Ramos (cell line): ENCODE data around the gene UBE4B.
"Not testable (repeated sequence)": the region's sequence is repeated elsewhere in the genome, so short reads cannot be mapped to it uniquely, and the experiment has no call there.

Experiments used
- in situ Hi-C: fragments of 300-500 bp; cut with MboI; formaldehyde crosslinking; loops from one replicate; pipeline ENCODE4 v1.14.3; 2022; ENCODE audit warnings: low sequenced_read_pairs; ENCODE audit not compliant: unreplicated experiment

The UBE4B gene

DNA sequence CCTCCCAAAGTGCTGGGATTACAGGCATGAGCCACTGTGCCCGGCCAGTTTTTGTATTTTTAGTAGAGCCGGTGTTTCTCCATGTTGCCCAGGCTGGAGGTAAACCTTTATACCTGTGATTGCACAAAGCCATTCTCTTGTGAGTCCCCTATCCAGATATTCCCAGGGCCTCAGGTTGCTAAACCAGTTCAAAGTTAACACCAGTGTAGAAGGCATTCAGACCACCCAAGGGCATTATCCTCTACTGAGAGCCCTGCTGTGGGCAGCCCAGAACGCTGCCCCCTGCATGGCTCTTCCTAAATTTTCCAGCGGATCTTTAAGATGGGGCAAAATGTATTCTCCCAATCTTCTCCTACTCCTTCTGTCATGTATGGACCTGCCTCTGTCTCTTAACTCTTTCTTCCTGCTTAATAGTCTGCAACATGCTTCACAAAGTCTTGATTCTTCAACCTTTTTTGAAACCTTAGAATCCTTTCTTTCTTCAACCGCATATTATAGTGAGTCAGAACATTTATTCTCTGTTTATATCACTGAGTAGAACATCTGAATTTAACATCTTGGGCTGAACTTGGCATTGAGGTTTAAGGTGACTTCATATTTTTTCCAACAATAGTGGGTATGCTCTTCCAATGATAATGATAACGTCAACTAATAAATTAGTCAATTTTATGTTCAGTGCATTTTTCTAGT lies 36.0 kb downstream of the UBE4B start:
- in situ Hi-C loops = no loop called here

DNA sequence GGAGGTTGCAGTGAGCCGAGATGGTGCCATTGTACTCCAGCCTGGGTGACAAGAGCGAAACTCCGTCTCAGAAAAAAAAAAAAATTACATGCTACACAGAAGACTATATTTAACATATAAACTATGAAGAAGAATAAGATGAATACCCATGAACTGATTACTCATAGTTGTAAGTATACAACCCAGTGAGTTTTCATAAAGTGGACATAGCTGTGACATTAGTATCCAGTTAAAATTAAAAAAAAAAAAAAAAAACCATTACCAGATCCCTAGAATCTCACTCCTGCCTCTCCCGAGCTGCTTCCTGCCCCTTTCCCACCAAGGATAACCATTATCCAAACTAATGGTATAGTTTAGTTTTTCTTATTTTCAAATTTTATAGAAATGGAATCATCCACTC lies 37.4 kb downstream of the UBE4B start:
- in situ Hi-C loops = no loop called here

DNA sequence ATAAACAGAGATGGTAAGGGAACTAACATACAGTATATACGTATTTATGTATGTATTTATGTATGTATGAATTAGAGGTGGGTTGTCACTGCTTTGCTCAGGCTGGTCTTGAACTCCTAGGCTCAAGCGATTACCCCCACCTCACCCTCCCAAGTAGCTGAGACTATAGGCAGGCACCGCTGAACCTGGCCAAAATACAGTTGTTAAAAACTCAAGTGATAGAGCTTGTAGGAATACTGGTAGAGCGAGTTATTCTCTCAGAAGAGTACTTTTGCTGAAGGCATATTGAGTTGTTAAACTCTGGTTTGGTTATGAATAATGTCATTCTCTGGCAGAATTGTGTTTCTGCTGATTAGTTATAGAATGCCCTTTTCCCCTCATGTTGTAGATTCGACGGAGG lies 38.9 kb downstream of the UBE4B start:
- in situ Hi-C loops = no loop called here

DNA sequence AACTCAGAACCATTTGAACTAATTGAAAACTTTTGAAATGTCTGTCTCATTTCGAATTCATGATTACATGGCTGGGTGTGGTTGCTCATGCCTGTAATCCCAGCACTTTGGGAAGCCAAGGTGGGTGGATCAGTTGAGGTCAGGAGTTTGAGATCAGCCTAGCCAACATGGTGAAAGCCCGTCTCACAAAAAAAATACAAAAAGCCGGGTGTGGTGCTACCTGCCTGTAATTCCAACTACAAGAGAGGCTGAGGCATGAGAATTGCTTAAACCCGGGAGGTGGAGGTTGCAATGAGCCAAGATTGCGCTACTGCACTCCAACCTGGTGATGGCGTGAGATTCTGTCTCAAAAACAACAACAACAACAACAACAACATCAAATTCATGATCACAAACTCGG lies 40.6 kb downstream of the UBE4B start:
- in situ Hi-C loops = not testable (repeated sequence)

DNA sequence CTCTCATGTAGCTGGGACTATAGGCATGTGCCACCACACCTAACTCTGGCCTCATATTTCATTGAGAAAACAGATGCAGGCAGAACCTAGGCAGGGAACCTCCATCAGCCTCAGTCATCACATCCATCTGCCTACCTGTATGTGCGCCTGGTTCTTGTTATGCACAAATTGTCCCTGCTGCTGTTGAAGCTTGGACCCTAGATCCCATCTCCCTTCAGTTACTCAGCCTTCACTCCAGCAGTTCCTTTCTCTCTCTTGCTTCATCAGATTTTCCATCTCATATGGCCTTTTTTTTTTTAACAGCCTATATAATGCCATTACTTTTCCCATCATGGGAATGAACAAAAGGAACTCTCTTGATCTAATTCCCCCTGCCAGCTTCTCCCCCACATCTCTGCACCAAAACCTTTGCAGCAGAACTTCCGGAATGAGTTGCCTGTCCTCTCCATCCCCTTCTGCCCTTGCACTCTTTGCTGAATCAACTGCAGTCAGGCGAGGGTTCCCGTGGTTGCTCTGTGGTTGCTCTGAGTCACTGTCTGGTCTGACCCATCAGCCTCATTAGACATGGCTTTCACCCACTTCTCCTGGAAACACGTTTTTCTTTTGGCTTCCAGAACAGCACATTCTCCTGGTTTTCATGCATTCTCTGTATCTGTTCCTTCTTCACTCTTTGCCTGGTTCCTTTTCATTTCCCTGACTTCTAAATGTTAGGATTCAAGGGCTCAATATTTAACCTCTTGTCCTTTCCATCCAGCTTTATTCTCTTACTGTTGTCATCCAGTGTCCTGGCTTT lies 41.5 kb downstream of the UBE4B start:
- in situ Hi-C loops = no loop called here

DNA sequence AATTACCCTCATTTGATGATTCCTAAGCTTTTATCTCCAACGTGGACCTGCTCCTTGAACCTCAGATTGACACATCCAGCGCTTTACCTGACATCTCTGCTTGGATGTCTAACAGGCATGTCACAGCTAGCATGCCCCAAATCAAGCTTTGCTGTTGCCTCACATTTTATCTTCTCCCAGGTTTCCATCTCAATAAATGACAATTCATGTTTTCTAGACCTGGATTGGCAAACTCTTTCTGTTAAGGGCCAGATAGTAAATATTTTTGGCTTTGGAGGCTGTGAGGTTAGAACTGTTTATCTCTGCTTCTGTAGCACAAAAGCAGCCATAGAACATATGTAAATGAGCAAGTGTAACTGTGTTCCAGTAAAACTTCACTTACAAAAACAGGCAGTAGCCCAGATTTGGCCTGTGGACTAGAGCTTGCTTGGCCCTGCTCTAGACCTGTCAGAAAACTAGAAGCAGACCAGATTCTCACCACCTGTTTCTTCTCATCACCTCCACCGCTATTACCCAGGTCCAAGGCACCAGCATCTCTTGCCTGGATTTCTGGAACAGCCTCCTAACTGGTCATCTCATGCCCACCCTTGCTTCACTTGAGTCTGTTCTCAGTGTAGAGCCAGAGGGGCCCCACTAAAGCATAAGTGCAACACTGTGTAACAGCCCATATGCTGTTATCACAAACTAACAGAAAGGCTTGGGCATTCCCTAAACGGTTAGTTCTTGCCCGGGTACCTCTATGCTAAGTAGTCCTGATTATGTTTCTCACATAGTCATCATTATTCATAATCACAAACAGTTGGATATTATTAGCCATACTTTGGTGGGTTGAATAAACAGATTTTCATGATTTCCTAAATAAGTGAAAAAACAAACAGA lies 42.3 kb downstream of the UBE4B start:
- in situ Hi-C loops = no loop called here

DNA sequence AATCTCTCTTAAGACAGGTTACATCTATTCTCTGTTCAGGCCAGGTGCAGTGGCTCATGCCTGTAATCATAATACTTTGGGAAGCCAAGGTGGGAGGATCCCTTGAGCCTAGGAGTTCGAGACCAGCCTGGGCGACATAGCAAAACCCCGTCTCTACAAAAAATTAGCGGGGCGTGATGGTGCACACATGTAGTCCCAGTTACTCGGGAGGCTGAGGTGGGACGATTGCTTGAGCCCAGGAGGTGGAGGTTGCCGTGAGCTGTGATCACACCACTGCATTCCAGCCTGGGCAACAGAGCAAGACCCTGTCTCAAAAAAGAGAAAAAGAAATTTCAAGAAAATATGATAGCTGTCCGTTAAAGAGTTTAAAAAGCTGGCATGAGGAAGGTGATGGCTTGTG lies 43.0 kb downstream of the UBE4B start:
- in situ Hi-C loops = no loop called here

DNA sequence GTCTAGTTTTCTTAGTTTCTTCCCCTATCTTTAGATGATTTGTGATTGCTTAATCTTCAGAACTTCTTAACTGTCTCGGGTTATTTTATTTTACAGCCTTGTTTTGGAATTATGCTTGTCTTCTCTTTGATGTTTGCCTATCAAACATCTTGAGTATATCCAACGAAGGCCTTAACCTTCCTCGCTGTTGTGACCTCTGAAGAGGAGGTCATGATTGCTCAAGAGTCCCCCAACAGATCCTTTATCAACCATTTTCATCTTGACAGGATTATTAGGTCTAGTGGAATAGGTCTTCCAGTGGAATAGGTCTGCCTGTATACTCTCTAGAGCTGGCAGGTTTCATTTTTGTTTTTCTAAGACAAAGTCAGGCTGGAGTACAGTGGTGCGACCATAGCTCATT lies 45.7 kb downstream of the UBE4B start:
- in situ Hi-C loops = no loop called here

DNA sequence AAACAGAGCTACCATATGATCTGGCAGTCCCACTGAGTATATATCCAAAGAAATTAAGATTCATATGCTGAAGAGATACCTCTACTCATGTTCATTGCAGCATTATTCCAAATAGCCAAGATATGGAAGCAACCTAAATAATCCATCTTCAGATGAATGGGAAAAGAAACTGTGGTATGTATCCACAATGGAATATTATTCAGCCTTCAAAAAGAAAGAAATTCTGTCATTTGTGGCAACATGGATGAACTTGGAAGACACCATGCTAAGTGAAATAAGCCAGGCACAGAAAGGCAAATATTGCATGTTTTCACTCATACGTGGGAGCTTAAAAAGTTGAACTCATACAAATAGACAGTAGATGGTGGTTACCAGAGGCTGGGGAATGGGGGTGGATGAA lies 47.8 kb downstream of the UBE4B start:
- in situ Hi-C loops = no loop called here

DNA sequence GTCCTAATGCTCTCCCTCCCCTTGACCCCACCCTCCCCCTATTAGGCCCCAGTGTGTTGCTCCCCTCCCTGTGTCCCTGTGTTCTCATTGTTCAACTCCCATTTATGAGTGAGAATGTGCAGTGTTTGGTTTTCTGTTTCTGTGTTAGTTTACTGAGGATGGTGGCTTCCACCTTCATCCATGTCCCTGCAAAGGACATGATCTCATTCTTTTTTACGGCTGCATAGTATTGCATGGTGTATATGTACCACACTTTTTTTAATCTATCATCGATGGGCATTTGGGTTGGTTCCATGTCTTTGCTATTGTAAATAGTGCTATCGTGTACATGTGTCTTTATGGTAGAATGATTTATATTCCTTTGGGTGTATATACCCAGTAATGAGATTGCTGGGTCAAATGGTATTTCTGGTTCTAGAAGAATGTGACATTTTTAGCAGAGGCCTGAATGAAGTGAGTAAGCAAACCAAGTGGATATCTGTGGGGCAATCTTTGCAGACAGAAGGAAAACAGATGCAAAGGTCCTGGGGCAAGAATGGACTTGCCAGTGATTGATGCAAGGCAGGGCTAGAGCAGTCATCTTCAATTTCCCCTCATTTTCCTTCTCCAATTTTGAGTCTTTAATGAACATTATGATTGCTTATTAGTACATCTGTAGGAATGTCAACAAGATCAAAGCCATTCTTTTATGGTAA lies 50.2 kb downstream of the UBE4B start:
- in situ Hi-C loops = no loop called here

DNA sequence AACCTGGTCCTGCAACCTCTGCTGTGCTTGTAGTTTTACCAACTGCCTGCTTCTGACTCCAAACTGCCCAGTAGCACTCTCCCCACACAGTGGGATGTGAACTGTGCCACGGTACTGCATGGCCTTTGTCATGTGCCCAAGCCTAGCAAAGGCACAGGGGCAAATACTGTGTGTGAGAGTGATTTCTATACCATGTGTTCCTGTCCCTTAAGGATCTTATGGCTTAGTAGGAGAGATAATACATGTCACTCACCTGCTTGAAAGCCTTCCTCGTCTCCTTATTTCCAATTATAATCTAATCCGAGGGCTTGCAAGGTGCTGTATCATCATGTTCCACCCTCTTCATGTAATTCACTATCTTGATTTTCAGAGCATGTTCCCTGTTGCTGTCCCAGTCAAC lies 51.3 kb downstream of the UBE4B start:
- in situ Hi-C loops = no loop called here

DNA sequence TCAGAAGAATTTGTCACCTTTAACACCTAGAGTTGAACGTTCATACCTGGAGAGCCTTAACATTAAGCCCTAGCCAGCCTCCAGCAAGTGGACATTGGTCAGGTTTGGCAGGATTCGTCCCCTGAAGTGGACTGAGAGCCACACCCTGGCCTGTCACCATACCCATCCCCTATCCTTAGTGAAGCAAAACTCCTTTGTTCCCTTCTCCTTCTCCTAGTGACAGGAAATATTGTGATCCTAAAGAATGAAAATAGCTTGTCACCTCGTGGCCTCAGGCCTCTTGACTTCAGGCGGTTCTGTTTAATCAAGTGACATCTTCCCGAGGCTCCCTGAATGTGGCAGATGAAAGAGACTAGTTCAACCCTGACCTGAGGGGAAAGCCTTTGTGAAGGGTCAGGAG lies 52.3 kb downstream of the UBE4B start:
- in situ Hi-C loops = no loop called here

DNA sequence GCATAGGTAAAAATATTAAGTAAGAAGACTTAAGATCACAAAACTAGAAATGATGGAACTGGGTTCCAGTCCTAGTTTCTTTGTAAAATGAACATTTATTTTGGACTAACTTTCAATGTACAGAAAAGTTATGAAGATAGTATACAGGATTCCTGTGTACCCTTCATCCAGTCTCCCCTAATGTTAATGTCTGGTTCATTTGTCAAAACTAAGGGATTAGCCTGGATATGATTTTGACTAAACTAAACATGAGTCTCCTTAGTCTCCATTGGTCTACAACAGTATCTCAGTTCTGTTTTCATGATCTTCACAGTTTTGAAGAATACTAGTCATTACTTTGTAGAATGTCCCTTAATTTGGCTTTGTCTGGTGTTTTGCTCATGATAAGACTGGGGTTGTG lies 54.5 kb downstream of the UBE4B start:
- in situ Hi-C loops = no loop called here

DNA sequence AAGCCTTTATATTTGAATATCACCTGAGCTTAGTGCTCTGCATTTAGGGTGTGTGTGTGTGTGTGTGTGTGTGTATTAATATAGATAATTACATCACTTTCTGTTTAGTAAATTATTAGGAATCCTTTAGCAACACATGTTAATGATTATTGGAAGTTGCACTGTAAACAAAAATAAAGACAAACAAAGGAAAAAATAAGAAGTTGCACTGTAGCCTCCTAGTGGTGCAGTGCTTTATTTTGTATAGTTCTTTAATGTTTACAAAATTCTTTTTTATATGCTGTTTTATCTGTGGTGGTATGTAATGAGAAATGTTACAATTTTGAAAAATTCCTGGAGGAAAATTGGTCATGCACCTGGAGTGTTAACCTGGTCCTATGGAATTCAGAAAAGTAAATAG lies 69.2 kb downstream of the UBE4B start:
- in situ Hi-C loops = no loop called here

DNA sequence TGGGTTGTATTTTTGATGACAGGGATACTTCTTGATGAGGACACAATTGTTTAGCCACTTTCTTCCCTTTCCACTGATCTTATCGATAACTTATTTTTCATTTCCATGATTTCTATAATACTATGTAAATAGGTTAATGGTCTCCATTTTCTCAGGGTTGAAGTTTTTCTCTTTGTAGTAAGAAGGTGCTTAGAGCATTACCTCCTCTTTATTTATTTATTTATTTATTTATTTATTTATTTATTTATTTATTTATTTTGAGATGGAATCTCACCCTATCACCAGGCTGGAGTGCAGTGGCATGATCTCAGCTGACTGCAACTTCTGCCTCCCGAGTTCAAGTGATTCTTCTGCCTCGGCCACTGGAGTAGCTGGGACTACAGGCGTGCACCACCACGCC lies 70.4 kb downstream of the UBE4B start:
- in situ Hi-C loops = no loop called here

DNA sequence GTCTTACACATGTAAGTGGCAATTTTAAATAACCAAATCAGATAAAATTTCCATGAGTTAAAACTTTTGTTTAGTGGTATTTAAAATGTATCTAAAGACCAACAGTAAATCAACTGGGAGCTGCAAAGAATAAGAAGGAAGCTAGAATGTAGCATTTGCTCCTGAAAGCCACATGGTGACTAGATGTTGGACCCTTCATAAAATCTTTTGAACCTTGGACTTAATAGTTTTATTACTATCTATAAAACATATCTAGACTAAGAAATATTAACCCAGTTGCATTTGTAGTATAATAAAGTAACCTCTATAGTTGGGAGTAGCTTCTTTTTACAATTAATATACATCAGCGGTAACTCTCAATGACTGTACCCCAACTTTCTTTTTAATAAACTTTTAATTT lies 72.1 kb downstream of the UBE4B start:
- in situ Hi-C loops = no loop called here

DNA sequence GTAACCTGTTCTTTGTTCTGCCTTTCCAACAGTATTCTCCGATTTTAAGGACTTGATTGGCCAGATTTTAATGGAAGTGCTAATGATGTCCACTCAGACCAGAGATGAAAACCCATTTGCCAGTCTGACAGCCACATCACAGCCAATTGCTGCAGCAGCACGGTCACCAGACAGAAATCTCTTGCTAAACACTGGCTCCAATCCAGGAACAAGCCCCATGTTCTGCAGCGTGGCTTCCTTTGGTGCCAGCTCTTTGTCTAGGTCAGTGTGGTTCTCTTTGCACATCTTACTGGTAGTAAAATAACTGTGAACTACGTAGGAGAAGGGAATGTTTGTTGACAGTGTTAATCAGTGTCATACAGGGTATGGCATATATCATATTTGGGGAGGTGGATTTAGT lies 72.7 kb downstream of the UBE4B start:
- in situ Hi-C loops = no loop called here

DNA sequence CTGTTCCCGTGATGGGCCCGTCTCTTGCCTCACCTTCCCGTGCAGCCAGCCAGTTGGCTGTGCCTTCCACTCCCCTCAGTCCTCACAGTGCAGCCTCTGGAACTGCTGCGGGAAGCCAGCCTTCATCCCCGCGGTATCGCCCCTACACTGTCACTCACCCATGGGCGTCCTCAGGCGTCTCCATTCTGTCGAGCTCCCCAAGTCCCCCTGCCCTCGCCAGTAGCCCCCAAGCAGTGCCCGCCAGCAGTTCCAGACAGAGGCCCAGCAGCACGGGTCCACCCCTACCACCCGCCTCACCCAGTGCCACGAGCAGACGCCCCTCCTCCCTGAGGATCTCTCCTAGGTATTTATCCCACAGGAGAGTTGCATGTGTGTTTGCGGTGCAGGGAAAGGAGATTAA lies 73.5 kb downstream of the UBE4B start:
- in situ Hi-C loops = no loop called here

DNA sequence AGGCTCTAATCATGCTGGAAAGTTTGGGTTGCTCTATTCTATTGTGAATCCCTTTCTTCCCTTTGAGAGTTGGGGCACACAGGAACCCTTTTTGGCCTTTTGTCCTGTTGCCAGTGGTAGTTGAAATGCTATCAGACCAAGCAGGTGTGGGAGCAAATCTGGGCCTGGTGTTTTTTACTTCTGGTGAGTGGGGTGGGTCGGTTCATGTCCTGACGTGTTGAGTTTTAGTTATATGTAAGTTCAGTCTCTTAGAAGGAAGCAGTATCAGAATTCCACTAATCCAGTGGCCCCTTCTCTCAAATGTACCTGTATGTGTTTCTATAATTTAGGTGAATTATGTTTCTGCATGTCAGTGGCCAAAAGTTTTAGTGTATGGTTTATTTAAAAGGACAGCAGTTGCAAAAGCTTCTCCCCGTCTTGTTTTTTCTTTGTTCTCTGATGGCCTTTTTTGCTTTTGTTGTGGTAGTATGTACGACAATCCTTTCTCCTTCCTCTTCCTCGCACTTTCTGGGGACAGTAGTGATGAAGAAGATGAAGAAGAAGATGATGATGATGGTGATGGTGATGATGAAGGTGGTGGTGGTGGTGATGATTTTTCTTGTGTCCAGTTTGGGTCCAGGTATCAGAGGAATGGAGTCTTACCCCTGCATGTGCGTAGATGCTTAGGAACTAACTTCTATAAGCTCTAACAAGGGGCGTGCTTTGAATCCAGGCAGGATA lies 74.2 kb downstream of the UBE4B start:
- in situ Hi-C loops = no loop called here

DNA sequence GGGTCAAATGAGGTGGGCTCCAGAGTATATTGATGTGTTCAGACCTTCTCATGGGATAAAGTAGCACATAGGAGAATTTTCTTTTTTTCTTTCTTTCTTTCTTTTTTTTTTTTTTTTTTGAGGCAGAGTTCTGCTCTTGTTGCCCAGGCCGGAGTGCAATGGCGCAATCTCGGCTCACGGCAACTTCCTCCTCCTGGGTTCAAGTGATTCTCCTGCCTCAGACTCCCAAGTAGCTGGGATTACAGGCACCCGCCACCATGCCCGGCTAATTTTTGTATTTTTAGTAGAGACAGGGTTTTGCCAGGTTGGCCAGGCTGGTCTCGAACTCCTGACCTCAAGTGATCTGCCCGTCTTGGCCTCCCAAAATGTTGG lies 74.7 kb downstream of the UBE4B start:
- in situ Hi-C loops = not testable (repeated sequence)
